Inferior parietal cortex (tissue), 1 donor: ENCODE results near the gene UBE2D2.
A peak's percentile ranks its signal among the peaks of the same experiment; 100 is the strongest.

Experiments used
- DNase-seq: peaks from one replicate; pipeline ENCODE4 v3.0.0-alpha.2; 2016; ENCODE audit errors: extremely low spot score

The UBE2D2 gene

DNA sequence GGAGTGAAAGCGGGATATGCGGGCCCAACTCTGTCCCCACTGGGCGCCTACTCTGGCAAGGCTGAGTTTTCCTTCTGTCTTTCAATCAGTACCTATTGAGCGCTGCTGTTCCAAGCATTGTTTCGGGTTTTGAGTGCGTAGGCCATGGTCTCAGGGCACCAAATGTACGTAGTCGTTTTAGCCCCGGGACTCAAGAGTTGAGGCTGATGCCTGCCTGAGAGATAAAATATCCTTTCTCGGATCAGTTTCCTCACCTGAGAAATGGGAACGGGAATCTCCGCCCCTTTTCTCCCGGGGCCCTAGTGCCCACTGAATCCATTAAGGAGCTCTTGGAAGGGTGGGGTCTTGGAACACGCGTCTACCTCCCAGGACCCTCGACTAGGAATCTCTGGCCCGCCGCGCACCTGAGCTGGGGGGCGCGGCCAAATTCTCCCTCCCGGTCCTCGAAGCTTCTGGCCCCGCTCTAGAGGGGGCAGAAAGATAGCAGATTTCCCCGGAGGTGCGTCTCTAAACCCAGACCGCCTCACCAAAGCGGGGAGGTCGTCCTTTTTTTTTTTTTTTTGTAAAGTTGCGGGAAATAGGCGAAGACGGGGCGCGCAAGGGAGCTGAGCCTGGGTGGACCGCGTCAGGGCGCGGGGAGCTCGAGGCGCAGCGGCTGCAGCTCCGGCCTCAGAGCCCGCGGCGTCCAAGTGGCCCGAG, 86.5 kb downstream of the UBE2D2 start:
- DNase-seq: peak; percentile 13

DNA sequence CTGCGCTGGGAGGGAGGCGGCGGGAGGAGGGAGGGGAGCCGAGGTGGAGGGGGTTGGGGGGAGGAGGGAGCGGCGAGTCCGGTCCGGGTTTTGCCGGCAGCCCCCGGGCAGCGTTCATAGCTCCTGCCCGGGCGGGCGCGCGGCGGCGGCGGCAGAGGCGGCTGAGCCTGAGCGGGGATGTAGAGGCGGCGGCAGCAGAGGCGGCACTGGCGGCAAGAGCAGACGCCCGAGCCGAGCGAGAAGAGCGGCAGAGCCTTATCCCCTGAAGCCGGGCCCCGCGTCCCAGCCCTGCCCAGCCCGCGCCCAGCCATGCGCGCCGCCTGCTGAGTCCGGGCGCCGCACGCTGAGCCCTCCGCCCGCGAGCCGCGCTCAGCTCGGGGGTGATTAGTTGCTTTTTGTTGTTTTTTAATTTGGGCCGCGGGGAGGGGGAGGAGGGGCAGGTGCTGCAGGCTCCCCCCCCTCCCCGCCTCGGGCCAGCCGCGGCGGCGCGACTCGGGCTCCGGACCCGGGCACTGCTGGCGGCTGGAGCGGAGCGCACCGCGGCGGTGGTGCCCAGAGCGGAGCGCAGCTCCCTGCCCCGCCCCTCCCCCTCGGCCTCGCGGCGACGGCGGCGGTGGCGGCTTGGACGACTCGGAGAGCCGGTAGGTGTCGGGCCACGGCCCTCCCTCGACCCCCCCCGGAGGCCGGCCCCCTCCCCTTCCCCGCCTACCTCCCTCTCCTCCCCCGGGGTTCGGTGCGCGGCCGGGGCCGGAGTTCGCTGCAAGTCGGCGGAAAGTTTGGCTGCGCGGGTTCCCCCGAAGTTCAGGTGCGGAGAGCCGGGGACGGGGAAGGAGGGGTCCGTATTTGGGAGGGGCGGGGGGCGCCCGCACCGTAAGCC, 87.3 kb downstream of the UBE2D2 start, which contains the start of gene CXXC5:
Gene CXXC5 (plus strand): TSS at position 145 of the 877 bp plus-strand sequence. CDS start 32,175 bp downstream, outside the sequence.
- DNase-seq: peak; percentile 79

DNA sequence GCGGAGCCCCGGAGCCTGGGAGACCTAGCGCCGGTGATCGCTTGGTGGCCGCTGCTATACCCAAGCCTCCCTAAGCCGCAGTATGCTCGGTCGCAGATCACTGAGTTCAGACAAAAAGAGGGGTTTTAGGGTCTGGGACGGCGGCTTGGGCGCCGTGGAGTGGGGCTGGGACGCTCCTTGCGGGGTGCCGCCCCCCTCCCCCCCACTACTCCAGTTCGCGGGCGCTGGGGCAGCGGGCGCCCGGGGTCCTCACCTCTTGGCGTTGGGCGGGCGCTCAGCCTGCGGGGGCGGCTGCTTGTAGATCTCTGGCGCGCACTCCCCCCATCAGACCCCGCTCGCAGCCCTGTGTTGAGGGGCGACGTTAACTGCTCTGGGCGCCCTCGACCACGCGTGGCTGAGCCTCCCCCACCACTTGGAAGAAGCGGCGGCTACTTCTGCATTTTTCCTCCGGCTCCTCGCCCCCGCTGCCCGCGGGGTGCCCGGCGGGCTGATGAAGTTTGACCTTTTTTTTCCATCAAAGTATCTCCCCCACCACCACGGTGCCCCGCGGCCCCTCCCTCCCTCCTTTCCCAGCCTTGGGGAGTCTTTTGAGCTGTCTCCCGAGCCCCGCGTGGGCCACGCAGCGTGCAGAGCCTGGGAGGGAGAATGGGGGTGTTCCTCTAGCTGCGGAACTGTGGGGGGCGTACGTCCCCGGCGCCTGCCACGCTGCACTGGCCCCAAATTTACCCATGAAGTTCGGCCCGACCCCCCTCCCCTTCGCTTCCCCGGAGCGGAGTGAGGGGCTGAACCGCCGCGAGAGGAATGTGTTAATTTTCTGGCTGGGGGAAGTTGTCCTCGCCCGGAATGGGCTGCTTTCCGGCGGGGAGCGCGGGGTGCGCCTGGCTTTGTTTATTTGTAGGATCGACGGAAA, 88.2 kb downstream of the UBE2D2 start:
- DNase-seq: peak; percentile 36

DNA sequence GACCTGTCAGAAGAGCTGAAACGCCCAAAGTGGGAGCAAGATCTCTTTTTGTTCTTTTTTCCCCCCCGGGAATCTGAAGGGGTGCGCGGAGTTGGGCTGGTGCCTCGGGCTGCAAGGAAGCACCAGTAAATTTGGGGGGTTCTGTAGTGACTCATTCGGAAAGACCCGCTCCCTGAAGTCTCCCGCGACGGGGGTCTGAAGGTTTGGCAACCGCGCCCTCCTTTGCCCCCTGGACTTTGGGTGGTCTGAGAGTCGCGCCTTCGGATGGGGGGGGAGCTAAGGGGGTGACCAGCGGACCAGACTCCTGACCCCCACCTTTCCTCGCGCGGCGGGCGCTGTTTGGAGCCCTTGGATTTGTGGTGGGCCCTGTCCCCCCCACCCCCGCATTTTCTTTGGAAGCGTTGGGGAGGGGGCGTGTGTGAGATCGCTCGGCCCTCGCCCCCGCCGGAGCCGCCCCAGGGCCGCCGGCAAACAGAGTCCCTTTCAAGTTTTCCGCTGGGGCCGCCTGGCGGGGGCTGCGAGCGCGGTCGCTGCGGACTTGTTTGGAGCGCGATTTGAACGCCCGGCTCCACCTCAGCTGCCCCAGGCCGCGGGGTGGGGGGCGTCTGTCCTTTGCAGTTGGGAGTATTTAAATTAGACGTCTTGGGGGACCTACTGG, 89.0 kb downstream of the UBE2D2 start:
- peak; percentile 55 for DNase-seq

DNA sequence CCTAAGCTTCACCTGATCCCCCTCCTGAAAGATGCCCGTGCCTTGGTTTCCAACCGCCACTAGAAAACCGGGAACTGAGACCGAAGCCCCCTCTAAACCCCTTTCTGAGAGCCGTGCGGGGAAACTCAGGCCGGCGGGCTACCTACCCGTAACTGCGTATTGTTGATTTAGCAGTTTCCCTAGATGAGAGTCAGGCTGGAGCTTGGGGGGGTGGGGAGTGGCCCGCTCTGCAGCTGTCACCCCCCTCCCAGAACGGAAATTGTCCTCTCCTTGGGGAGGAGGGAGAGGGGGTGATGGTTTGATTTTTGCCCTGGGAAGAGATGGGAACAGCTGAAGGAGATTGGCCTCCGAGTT, 89.5 kb downstream of the UBE2D2 start:
- DNase-seq: peak; percentile 49

DNA sequence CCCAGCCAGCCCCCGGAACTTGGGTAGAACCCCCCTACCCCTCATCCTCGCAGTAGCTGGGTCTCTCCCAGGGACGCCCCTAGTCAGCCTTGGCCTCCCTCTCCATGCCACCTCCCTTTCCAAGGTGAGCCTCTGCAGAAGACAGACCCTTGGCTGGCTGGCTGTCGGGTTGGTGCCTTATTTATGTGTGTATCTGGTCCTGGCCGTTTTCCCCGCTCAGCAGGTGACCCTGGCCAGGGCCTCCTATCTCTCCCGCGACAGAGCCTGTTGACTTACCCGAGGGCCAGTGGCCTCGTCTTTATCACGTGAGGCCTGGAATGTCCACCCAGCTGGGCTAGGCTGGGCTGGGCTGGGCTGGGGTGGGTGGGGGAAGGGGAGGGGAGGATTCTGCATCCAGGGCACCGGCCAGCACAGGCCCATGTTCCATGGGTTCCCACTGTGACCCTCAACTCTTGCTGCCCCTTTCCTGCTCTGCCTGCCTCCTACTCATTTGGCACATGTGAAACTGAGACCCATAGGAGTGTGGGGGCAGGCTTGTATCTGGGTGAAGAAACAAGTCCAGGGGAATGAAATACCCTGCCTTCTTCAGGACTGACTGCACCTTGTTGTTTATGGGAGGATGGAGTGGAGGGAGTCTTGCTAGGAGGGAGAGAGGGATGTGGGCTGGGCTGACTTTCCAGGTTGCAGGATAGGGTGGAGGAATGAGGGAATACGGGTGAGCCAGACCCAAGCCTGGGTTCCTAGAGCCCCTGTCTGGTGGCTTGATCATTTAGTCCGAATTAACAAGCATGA, 90.1 kb downstream of the UBE2D2 start:
- peak; percentile 70 for DNase-seq

DNA sequence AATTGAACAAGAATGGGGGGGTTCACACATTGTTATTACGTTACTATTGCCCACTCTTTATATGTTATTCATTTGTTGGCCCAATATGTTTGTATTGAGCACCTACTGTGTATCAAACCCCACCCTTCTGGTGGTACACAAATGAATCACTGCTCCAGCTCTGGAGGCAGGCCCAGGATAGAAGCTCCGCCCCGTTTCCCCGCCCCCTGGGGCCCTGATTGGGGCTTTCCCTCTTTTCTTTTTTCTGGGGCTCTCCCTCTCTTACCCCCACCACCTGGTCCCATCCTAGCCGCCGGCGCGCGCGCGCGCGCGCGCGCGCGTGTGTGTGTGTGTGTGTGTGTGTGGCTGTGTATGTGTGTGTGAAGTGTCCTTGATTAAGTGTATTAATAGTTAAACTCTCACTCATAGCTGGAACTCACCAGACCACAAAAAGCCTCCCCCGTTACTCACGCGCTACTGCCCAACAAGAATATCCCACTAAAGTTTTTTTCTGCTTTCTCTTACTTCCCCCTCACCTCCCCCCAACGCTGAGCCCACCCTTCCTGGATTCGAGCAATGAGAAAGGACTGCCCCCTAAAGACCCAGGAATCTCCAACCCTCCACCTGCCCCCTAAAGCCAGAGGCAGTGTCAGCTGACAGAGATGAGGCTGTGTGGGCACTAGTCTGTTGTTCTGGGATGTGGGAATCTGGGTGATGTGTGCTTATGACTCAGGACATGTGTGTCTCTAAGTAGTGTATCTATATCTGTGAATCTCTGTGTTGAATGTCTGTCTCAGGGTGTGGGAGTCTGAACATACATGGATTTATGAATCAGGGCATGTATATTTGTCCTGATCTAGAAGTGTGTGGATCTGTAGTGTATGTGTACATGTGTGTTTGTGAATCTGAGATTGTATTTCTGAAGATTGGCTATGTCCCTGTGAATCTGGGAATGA, 91.0 kb downstream of the UBE2D2 start:
- peak; percentile 90 for DNase-seq

DNA sequence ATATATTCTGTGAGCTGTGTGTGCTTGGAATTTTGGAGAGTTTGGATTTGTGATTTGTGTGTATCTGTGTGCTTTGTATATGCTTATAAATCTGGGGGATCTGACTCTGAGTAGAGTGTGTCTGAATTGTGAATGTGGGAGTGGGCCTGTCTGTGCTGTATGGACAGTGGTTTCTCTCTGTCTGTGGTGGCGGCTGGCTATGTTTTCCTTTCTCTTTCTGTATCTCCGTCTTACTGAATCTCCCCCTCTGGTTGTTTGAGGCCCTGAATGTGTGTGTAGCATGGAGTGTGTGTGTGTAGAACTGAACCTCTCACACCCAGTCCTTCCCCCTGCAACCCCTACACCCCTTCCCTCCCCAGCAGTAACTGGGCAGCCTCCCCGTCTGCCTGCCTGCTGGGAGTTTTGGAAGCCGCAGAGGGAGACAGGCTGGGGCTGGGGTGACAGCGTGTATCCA, 91.7 kb downstream of the UBE2D2 start:
- peak; percentile 32 for DNase-seq

DNA sequence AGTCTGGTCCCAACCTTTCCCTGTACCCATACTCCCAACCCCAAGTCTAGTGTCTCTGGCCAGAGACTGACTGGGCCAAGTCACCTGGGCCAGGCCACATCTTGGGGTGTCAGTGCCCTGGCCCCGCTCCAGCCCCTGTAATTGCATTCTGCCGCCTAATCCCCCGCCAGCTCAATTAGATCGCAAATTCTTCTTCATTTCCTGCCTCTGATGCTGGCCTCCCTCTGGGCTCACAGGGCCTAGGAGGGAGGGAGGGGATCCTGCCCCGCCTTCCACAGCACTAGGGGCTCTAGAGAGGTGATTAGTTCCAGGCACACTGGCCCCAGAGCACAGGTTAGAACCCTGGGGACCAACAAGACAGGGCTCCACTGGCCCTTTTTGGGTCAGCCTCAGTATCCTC, 92.5 kb downstream of the UBE2D2 start:
- DNase-seq: no peak

DNA sequence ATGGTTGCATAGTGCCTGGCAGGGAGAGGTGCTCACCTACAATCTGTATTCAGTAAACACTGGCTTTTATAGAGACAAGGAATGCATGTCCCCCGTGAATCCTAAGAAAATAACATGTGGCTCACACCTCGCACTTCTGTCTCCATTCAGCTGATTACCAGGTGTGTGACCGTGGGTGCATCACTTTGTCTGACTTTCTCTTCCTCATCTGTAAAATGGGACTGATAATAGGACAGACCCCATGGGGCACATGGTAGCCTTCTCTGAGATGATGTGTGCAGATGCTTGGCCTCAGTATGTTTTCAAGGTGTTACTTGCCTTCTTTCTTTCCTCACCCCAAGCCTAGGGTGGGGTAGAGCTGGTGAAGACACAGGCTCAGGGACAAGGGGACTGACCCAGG, 93.3 kb downstream of the UBE2D2 start:
- no peak for DNase-seq

DNA sequence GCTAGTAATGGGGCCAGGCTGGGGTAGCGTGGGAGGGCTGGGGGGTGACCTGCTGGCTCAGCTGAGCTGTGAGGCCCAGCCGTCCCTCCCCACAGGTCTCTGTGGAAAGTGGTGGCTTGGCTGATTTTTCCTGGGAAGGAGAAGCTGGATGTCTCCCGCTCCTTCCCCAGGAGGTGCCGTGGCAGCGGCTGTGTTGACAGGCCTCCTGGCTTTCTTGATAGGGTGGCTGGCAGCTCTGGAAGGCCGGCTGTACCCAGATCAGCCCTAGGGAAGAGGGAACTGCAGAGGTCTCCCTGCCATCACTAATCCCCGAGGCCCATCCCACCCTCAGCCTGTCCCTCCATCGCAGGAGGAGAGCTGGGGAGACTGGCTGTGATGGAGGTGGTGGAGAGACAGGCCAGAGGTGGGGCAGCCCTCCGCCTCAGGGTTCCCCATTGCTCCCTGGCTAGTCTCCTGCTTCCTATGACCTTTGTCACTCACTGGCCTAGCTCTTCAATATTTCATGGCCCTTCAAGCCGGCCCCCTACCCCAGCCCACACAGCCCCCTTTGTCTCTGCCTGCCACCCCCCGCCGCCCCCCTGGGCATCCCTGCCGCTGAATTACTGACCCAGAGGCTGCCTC, 93.8 kb downstream of the UBE2D2 start:
- DNase-seq: no peak

DNA sequence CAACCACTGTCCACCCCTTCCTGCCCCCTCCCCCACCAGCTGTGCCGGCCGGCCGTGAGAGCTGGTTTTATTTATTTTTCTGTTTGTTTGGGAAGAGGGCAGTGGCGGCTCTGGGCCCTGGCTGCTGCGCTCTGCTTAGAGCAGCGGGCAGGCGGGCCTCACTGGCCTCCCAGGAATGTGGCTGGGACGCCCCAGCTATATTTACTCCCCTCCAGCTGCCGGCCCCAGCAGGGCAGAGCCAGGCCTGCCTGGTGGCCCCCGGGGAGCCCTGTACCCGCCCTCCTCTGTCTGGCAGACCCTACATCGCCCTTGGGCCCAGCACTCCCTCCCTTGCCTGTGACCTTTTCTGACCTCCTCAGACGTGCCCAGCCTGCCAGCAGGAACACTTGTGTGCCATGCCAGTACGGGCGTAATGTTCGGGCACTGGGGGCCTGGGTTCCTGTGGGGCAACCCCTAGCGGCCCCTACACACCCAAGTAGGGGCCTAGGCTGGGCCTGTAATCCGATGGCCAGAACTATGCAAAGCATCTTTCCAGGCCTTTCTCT, 94.7 kb downstream of the UBE2D2 start:
- DNase-seq: no peak

DNA sequence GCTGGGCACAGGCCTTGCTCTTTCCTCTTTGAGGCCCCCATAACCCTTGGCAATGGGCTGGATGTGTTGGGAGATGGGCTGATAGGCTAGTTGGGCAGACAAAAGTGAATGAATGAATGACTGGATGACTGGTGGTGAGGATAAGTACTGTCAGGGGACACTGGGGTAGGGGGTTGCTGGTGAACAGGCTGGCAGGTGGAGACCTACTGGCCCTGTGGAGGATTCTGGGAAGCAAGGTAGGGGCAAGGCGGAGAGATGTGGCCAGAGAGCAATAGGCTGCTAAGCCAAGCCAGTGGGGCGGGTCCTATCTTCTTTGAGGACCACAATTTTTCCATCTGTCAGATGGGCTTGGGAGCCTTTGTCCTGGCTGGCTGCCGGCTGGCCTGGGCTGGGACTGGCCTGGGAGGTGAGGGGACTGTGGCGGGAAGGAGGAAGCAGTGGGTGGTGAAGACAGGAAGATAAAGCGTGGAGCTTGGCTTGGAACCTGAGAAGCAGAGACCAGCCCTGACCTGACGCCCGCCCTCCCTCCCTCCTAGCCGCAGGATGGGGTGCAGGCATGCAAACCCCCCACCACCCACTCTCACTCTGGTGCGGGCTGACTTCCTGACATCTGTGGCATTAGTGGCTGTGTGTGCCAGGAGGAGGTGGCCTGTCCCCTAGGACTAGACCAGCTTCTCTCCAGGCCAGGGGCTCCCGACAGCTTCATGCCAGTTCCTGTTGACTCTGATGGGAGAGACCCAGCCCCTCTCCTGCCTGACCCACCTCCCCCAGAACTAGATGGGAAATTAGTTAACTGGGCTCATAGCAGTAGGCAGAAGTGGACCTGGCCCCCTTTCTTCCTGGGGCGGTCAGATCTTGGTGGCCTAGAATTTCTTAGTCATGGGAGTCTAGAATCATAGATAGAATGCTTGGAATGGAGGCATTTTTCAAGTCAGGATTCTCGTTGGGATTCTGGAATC, 96.5 kb downstream of the UBE2D2 start:
- no peak for DNase-seq

DNA sequence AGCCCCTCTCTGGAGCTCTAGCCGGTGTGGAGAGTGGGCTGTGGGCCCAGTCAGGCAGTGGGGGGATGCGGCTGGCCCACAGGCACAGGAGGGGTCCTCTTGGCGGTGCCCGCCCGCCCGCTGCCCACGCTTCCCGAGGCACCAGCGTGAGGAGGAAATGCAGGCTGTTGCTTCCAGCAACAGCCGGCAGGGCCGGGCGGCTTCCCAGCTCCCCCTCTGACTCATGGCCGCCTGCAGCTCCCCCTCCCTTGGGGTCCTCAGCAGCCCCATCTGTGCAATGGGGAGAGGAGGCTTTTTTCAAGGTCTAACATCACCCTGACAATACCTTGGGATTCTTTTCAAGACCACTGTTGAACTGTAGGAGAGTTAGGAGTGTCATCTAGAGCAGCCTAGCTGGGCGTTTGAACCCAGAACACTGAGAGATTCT, 97.4 kb downstream of the UBE2D2 start:
- DNase-seq: peak; percentile 31

DNA sequence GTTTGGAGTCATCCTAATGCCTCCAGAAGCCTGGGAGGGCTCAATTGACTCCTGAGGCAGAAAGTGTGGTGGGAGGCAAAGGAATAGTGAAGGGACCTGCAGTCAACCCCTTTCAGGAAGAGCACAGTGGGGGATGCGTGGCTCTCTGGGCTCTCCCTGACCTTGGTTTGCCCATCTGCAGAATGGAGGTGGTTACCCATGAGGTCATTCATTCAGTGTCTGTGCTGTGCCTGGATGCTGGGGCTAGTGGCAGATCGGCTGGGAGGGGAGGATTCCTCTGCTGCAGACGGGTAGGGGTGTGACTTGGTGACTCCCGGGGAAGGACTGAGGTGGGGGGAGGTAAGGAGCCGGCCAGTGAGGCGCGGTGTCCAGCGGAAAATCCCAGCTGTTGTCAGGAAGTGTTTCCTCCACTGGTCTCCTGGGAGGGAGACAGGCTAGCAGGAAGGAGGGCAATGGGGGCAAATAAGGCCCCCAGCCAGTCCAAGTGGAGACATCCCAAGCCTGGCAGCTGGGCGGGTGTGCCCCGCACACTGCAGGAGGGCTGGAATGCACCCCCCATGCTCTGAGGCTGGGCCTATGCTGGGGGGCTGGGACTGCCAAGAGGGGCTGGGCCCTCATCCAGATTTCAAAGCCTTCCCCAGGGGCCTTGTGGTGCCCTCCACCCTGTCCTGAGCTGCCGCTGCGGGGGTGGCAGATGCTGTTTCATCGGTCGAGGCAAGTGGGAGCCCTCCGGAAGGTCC, 98.0 kb downstream of the UBE2D2 start:
- peak; percentile 5 for DNase-seq

DNA sequence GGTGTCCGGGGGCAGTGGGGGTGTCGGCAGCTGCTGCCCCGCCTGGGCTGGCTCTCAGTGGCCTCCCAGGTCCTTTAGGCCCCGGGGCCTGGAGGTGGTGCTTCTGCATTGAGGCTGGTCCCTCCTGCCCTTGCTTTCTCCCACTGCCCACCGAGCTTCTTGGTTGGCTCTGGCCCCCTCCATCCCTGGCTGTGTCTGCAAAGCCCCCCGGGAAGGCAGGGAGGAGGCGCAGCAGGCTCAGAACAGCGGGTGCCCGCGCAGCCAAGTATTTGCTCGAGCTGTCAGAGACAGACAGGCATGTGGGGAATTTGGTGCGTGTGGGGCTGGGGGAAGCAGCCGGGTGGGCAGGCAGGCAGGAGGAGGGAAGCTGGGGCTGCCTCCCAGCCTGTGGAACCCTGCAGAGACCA, 98.6 kb downstream of the UBE2D2 start:
- peak; percentile 13 for DNase-seq
